Lung microvascular endothelial cell (primary cell): ENCODE measurements around the gene TBC1D9. TPM values are rescaled to one million over a fixed set of nuclear protein-coding genes. Genes with fewer than 3 reads are reported as not detected.

ENCODE experiments used
- DNase-seq, 2 donors: peaks; one replicate each; pipeline versions ENCODE4 v3.0.0 to v3.0.0-alpha.2; 2010; ENCODE audit warnings: low read depth in 2 of 2
- total RNA-seq: library from RNA; depleted of rRNA; stranded (reverse); fragments of >200 nt; gene quantifications from 2 replicates; pipeline ENCODE4 v1.2.1, GENCODE V29; 2014

TBC1D9 gene
- total RNA-seq, 1 donor from 2014 or later: 66.7 TPM

- no peak for DNase-seq
Observed at GRCh38 chr4:140695483-140695882, 60.7 kb downstream of the TBC1D9 start.

- no peak for DNase-seq
Observed at GRCh38 chr4:140693562-140693961, 62.6 kb downstream of the TBC1D9 start.

GRCh38 chr4:140691369-140691768, 64.8 kb downstream of the TBC1D9 start:
- peak; percentile 51 to 72 for DNase-seq

- no peak for DNase-seq
Observed at GRCh38 chr4:140690093-140690492, 66.1 kb downstream of the TBC1D9 start.

- DNase-seq: no peak
Observed at GRCh38 chr4:140689623-140690022, 66.6 kb downstream of the TBC1D9 start.

GRCh38 chr4:140688711-140689598, 67.2 kb downstream of the TBC1D9 start:
- no peak for DNase-seq

- DNase-seq: no peak
Observed at GRCh38 chr4:140686796-140687195, 69.4 kb downstream of the TBC1D9 start.

- no peak for DNase-seq
Observed at GRCh38 chr4:140684314-140684713, 71.9 kb downstream of the TBC1D9 start.

GRCh38 chr4:140681201-140681600, 75.0 kb downstream of the TBC1D9 start:
- peak; percentile 13 to 60 for DNase-seq

GRCh38 chr4:140680686-140681085, 75.5 kb downstream of the TBC1D9 start:
- no peak for DNase-seq

- DNase-seq: no peak
Observed at GRCh38 chr4:140679576-140679975, 76.6 kb downstream of the TBC1D9 start.

GRCh38 chr4:140675599-140676231, 80.5 kb downstream of the TBC1D9 start:
- peak; percentile 37 to 69 for DNase-seq

- DNase-seq: peak in 1 of 2 donors; percentile 38
Observed at GRCh38 chr4:140673729-140674128, 82.5 kb downstream of the TBC1D9 start.

- DNase-seq: no peak
Observed at GRCh38 chr4:140672416-140672815, 83.8 kb downstream of the TBC1D9 start.

- DNase-seq: no peak
Observed at GRCh38 chr4:140668111-140668510, 88.1 kb downstream of the TBC1D9 start.

- peak in 1 of 2 donors; percentile 20 for DNase-seq
Observed at GRCh38 chr4:140666889-140667614, 89.1 kb downstream of the TBC1D9 start.

- DNase-seq: no peak
Observed at GRCh38 chr4:140662082-140662869, 93.9 kb downstream of the TBC1D9 start.

- no peak for DNase-seq
Observed at GRCh38 chr4:140661550-140661949, 94.6 kb downstream of the TBC1D9 start.

- DNase-seq: no peak
Observed at GRCh38 chr4:140659943-140660700, 96.1 kb downstream of the TBC1D9 start.

- no peak for DNase-seq
Observed at GRCh38 chr4:140654495-140654814, 101.7 kb downstream of the TBC1D9 start.
